Epithelial cell of esophagus (primary cell): Measurements from ENCODE around the gene CTAGE8.
"Not testable (repeated sequence)": the region's sequence is repeated elsewhere in the genome, so short reads cannot be mapped to it uniquely, and the experiment has no call there.

Source experiments
- DNase-seq: peaks from one replicate; pipeline ENCODE4 v3.0.0; 2010; ENCODE audit warnings: low read depth
- H3K4me3 ChIP-seq: 2 replicates; pipeline ENCODE4 v1.5.1; 2011; ENCODE audit warnings: mild to moderate bottlenecking, low read length, control low read depth

Gene CTAGE8

GRCh38 chr7:144269188-144269587, at the start of gene CTAGE8:
CTAGE8 (minus strand) TSS chr7:144269288; CDS start chr7:144269250, 38 bp downstream.
- H3K4me3 ChIP-seq, DNase-seq: not testable (repeated sequence)

GRCh38 chr7:144317537-144317936, 48.4 kb upstream of the CTAGE8 start:
- H3K4me3 ChIP-seq, DNase-seq: not testable (repeated sequence)

GRCh38 chr7:144311872-144312469, 42.9 kb upstream of the CTAGE8 start, which contains the start of gene OR2A1:
OR2A1 (plus strand) TSS chr7:144312419; CDS start chr7:144318125, 5,706 bp downstream.
- H3K4me3 ChIP-seq, DNase-seq: not testable (repeated sequence)

- DNase-seq, H3K4me3 ChIP-seq: not testable (repeated sequence)
Observed at GRCh38 chr7:144311218-144311617, 42.1 kb upstream of the CTAGE8 start.

- not testable (repeated sequence) for DNase-seq, H3K4me3 ChIP-seq
Observed at GRCh38 chr7:144309702-144310101, 40.6 kb upstream of the CTAGE8 start.

GRCh38 chr7:144305156-144305555, 36.1 kb upstream of the CTAGE8 start:
- DNase-seq, H3K4me3 ChIP-seq: not testable (repeated sequence)

GRCh38 chr7:144303607-144304006, 34.5 kb upstream of the CTAGE8 start:
- H3K4me3 ChIP-seq, DNase-seq: not testable (repeated sequence)

- DNase-seq, H3K4me3 ChIP-seq: not testable (repeated sequence)
Observed at GRCh38 chr7:144302578-144303303, 33.7 kb upstream of the CTAGE8 start.

- DNase-seq, H3K4me3 ChIP-seq: not testable (repeated sequence)
Observed at GRCh38 chr7:144293794-144294499, 24.9 kb upstream of the CTAGE8 start.

- DNase-seq, H3K4me3 ChIP-seq: not testable (repeated sequence)
Observed at GRCh38 chr7:144292384-144293161, 23.5 kb upstream of the CTAGE8 start.

GRCh38 chr7:144291607-144292006, 22.5 kb upstream of the CTAGE8 start:
- not testable (repeated sequence) for DNase-seq, H3K4me3 ChIP-seq

- not testable (repeated sequence) for DNase-seq, H3K4me3 ChIP-seq
Observed at GRCh38 chr7:144287171-144287784, 18.2 kb upstream of the CTAGE8 start.

- not testable (repeated sequence) for DNase-seq, H3K4me3 ChIP-seq
Observed at GRCh38 chr7:144283716-144284115, 14.6 kb upstream of the CTAGE8 start.

- not testable (repeated sequence) for H3K4me3 ChIP-seq, DNase-seq
Observed at GRCh38 chr7:144282490-144282889, 13.4 kb upstream of the CTAGE8 start.

- DNase-seq, H3K4me3 ChIP-seq: not testable (repeated sequence)
Observed at GRCh38 chr7:144281981-144282380, 12.9 kb upstream of the CTAGE8 start.

GRCh38 chr7:144280010-144280409, 10.9 kb upstream of the CTAGE8 start:
- not testable (repeated sequence) for H3K4me3 ChIP-seq, DNase-seq

- H3K4me3 ChIP-seq, DNase-seq: not testable (repeated sequence)
Observed at GRCh38 chr7:144275281-144275680, 6.2 kb upstream of the CTAGE8 start.

GRCh38 chr7:144264692-144265091, 4.4 kb downstream of the CTAGE8 start, which contains the start of gene OR2A7:
OR2A7 (minus strand) TSS chr7:144264792; CDS start chr7:144259628, 5,164 bp downstream.
- not testable (repeated sequence) for H3K4me3 ChIP-seq, DNase-seq

GRCh38 chr7:144262128-144262527, 7.0 kb downstream of the CTAGE8 start:
- not testable (repeated sequence) for DNase-seq

More at GRCh38 chr7:144262128-144262527, 7.0 kb downstream of the CTAGE8 start:
- H3K4me3 ChIP-seq, result not testable (repeated sequence)
